DMS153 treated with DMSO at 0.1 percent for 48 hours (cell line): ENCODE data around the gene MORF4L1.
"Not testable (repeated sequence)": the region's sequence is repeated elsewhere in the genome, so short reads cannot be mapped to it uniquely, and the experiment has no call there.

Experiments used
- DNase-seq: peaks from one replicate; lab custom pipeline; 2025; ENCODE audit not compliant: unreplicated experiment; lab: John Stamatoyannopoulos, UW

MORF4L1 gene

GRCh38 chr15:78872155-78872971 lies at the start of gene MORF4L1:
MORF4L1 (plus strand) TSS chr15:78872890; CDS start chr15:78873018, 128 bp downstream.
- DNase-seq, result peak; percentile 18

GRCh38 chr15:78828920-78829319 lies 43.8 kb upstream of the MORF4L1 start:
- no peak for DNase-seq

- no peak for DNase-seq
Measured at GRCh38 chr15:78830514-78831228, 42.0 kb upstream of the MORF4L1 start.

- DNase-seq, result no peak
Measured at GRCh38 chr15:78831229-78832207, 41.2 kb upstream of the MORF4L1 start.

GRCh38 chr15:78836333-78836732 lies 36.4 kb upstream of the MORF4L1 start:
- no peak for DNase-seq

GRCh38 chr15:78837131-78837530 lies 35.6 kb upstream of the MORF4L1 start:
- DNase-seq, result no peak

- no peak for DNase-seq
Measured at GRCh38 chr15:78837543-78837942, 35.1 kb upstream of the MORF4L1 start.

GRCh38 chr15:78838489-78838888 lies 34.2 kb upstream of the MORF4L1 start:
- DNase-seq, result no peak

GRCh38 chr15:78839151-78839550 lies 33.5 kb upstream of the MORF4L1 start:
- not testable (repeated sequence) for DNase-seq

GRCh38 chr15:78840661-78841375 lies 31.9 kb upstream of the MORF4L1 start:
- no peak for DNase-seq

- DNase-seq, result no peak
Measured at GRCh38 chr15:78841376-78841706, 31.3 kb upstream of the MORF4L1 start.

GRCh38 chr15:78841891-78842290 lies 30.8 kb upstream of the MORF4L1 start:
- no peak for DNase-seq

GRCh38 chr15:78842519-78842918 lies 30.2 kb upstream of the MORF4L1 start:
- no peak for DNase-seq

- DNase-seq, result not testable (repeated sequence)
Measured at GRCh38 chr15:78846906-78847305, 25.8 kb upstream of the MORF4L1 start.

GRCh38 chr15:78847387-78847906 lies 25.2 kb upstream of the MORF4L1 start:
- not testable (repeated sequence) for DNase-seq

- DNase-seq, result no peak
Measured at GRCh38 chr15:78850352-78850751, 22.3 kb upstream of the MORF4L1 start.

GRCh38 chr15:78850941-78851755 lies 21.5 kb upstream of the MORF4L1 start:
- no peak for DNase-seq

- DNase-seq, result no peak
Measured at GRCh38 chr15:78853500-78853899, 19.2 kb upstream of the MORF4L1 start.

GRCh38 chr15:78854833-78855372 lies 17.8 kb upstream of the MORF4L1 start:
- DNase-seq, result no peak
